Caco-2 (cell line): ENCODE results near the gene MAP3K21. TPM values are rescaled to one million over a fixed set of nuclear protein-coding genes. Genes with fewer than 3 reads are reported as not detected.

Experiments
- BruUV-seq: library from RNA; stranded (reverse); fragments of 400-500 nt; replicated peaks from 2 replicates; lab custom pipeline; 2021; lab: Mats Ljungman, UMichigan
- CTCF ChIA-PET: fragments of 300-600 bp; sonication (Branson Sonifier 250); formaldehyde crosslinking; loops from one replicate; lab custom pipeline; 2022; ENCODE audit warnings: antibody characterized with exemption; lab: Charles Lee
- POLR2A ChIA-PET: fragments of 300-600 bp; sonication (Branson Sonifier 250); formaldehyde crosslinking; loops from one replicate; lab custom pipeline; 2022; ENCODE audit warnings: antibody characterized with exemption; lab: Charles Lee
- DNase-seq, 2 experiments: peaks; one replicate each; pipeline versions ENCODE4 v3.0.0 to v3.0.0-alpha.2; 2020 to 2022
- H3K27me3 ChIP-seq: replicated peaks from 2 replicates; pipeline ENCODE4 v1.6.0; 2011; ENCODE audit warnings: low read length; ENCODE audit not compliant: control insufficient read depth, insufficient read depth
- H3K36me3 ChIP-seq: 2 replicates; pipeline ENCODE4 v1.5.1; 2011; ENCODE audit warnings: low read length; ENCODE audit not compliant: control insufficient read depth, insufficient read depth
- H3K4me1 ChIP-seq: fragments of 250-450 bp; sonication (Bioruptor Pico); 2 replicates; pipeline ENCODE4 v1.5.1; 2020; ENCODE audit warnings: mild to moderate bottlenecking
- H3K4me3 ChIP-seq: 2 replicates; pipeline ENCODE4 v1.5.1; 2011; ENCODE audit warnings: low read depth, mild to moderate bottlenecking, control low read depth, low read length
- H3K9me3 ChIP-seq: fragments of 250-450 bp; sonication (Bioruptor Pico); 2 replicates; pipeline ENCODE4 v1.5.1; 2020; ENCODE audit warnings: mild to moderate bottlenecking, moderate library complexity
- H3K27ac Mint-ChIP-seq: one replicate; pipeline ENCODE4 v1.8.0; 2022; ENCODE audit warnings: mixed read lengths; ENCODE audit not compliant: unreplicated experiment
- H3K27me3 Mint-ChIP-seq: one replicate; pipeline ENCODE4 v1.8.0; 2022; ENCODE audit warnings: mixed read lengths; ENCODE audit not compliant: insufficient read depth, unreplicated experiment
- H3K36me3 Mint-ChIP-seq: one replicate; pipeline ENCODE4 v1.8.0; 2022; ENCODE audit warnings: mild to moderate bottlenecking, mixed read lengths; ENCODE audit not compliant: insufficient read depth, unreplicated experiment
- H3K4me1 Mint-ChIP-seq: one replicate; pipeline ENCODE4 v1.8.0; 2022; ENCODE audit warnings: low read depth, mixed read lengths; ENCODE audit not compliant: unreplicated experiment
- H3K4me3 Mint-ChIP-seq: one replicate; pipeline ENCODE4 v1.8.0; 2022; ENCODE audit warnings: mild to moderate bottlenecking, moderate library complexity, mixed read lengths; ENCODE audit not compliant: unreplicated experiment
- H3K9me3 Mint-ChIP-seq: one replicate; pipeline ENCODE4 v1.8.0; 2022; ENCODE audit warnings: mixed read lengths; ENCODE audit not compliant: unreplicated experiment
- CTCF ChIP-seq, 2 experiments: fragments of 200-600 bp in 1 of 2; IDR thresholded peaks; 1 replicate in 1 of 2; 2 replicates in 1 of 2; pipeline versions ENCODE4 v1.5.1 to v1.8.0; 2011 to 2022; ENCODE audit warnings: antibody characterized with exemption in 1 of 2, control low read depth in 1 of 2, inconsistent platforms in 1 of 2, low read depth in 1 of 2, low read length in 1 of 2, mild to moderate bottlenecking in 1 of 2, moderate library complexity in 1 of 2; ENCODE audit not compliant: insufficient read depth in 1 of 2, severe bottlenecking in 1 of 2, unreplicated experiment in 1 of 2
- intact Hi-C: fragments of 100-400 bp; cut with micrococcal nuclease; formaldehyde crosslinking; loops from one replicate; pipeline ENCODE4 v1.10.0; 2022; ENCODE audit not compliant: unreplicated experiment
- total RNA-seq: library from RNA; stranded (reverse); gene quantifications from 2 replicates; pipeline ENCODE4 v1.2.3, GENCODE V29; 2022

The MAP3K21 gene
- total RNA-seq, 1 experiment from 2014 or later, result 10.4 TPM

DNA sequence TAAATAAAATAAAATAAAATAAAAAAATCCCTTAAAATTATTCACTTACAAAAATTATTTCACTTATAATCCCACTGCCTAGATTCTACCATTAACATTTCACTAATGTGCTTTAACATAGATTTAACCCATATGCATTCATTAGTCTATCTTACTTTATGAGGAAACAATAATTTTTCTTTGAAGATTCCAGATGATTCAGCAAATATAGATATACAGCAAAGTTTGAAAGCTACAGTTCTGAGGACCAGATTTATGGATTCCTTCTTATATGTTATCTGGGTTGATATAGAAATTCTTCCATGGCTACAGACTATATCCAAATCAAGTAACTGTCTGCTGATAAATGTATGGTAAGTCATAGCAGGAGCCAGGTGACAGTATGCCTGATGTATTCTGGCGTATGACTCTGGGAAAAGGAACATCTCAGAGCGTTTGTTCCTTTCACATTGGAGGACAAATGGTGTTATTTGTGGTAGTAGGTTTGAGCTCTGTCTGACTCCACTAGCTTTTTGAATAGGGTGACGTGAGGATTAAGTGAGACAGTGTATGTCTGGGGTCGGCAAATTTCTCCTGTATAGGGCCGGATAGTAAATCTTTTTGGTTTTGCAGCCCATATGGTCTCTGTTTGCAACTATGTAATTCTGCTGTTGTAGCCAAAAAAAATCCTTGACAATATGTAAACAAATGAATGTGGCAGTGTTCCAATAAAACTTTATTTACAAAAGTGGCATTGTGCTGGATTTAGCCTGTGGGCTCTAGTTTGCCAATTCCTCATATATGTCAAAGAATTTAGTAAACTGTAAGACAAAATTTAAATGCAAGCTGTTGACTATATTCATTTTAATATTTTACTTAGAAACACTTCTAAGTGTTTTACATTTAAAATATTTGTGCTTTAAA lies 9.3 kb downstream of the MAP3K21 start:
- intact Hi-C loops, result no loop called here
- no TSS peak for BruUV-seq
- CTCF ChIA-PET, result no interaction called here
- DNase-seq, result no peak
- H3K27ac Mint-ChIP-seq, result no peak overlapping the region
- Histone ChIP-seq H3K36me3 (no peaks in the 10 kb centered on the region), H3K27me3 (no peaks in the 10 kb centered on the region), H3K4me1 (no peaks in the 10 kb centered on the region), H3K4me3 (no peak overlapping the region), H3K9me3 (no peaks in the 10 kb centered on the region)
- no peak for TF ChIP-seq CTCF (IDR thresholded peaks at IDR 0.05; ENCODE audit: insufficient read depth in 1 of 2, low read depth in 1 of 2, low read length in 1 of 2, severe bottlenecking in 1 of 2, unreplicated experiment in 1 of 2)
- H3K27me3 Mint-ChIP-seq, result peaks cover 3% of the 10 kb centered on the region
- H3K4me3 Mint-ChIP-seq, result no peak overlapping the region
- H3K9me3 Mint-ChIP-seq, result no peaks in the 10 kb centered on the region
- peaks cover 6% of the 10 kb centered on the region for H3K4me1 Mint-ChIP-seq
- POLR2A ChIA-PET, result no interaction called here
- H3K36me3 Mint-ChIP-seq, result no peaks in the 10 kb centered on the region

DNA sequence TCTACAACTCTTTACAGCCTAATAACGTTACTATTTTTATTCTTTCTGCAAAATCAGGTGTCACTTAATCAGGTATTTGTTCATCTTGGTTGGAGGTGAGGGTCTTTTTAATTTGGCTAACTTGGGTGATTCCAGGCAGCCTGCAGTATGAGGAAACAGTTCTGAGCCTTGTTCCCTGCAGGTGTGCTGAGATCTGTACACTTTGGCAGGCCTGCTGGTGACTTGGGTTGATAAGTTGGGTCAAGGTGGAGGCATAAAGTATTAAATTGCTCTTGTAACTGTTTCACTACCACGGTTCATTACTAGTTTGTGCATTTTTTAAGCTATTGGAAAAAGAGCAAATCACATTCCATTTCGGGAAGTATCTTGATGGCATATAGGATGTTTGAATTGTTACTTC lies 10.0 kb downstream of the MAP3K21 start:
- Mint-ChIP-seq H3K9me3 (no peaks in the 10 kb centered on the region), H3K36me3 (no peaks in the 10 kb centered on the region), H3K4me1 (peaks cover 6% of the 10 kb centered on the region), H3K27ac (no peak overlapping the region), H3K4me3 (no peak overlapping the region), H3K27me3 (peaks cover 3% of the 10 kb centered on the region)
- no peak overlapping the region for H3K4me3 ChIP-seq
- intact Hi-C loops, result no loop called here
- no peaks in the 10 kb centered on the region for H3K36me3 ChIP-seq
- CTCF ChIA-PET, result no interaction called here
- no peaks in the 10 kb centered on the region for H3K27me3 ChIP-seq
- POLR2A ChIA-PET, result no interaction called here
- no peaks in the 10 kb centered on the region for H3K4me1 ChIP-seq
- no peaks in the 10 kb centered on the region for H3K9me3 ChIP-seq
- no peak for TF ChIP-seq CTCF (IDR thresholded peaks at IDR 0.05; ENCODE audit: insufficient read depth in 1 of 2, low read depth in 1 of 2, low read length in 1 of 2, severe bottlenecking in 1 of 2, unreplicated experiment in 1 of 2)
- BruUV-seq, result no TSS peak
- no peak for DNase-seq

DNA sequence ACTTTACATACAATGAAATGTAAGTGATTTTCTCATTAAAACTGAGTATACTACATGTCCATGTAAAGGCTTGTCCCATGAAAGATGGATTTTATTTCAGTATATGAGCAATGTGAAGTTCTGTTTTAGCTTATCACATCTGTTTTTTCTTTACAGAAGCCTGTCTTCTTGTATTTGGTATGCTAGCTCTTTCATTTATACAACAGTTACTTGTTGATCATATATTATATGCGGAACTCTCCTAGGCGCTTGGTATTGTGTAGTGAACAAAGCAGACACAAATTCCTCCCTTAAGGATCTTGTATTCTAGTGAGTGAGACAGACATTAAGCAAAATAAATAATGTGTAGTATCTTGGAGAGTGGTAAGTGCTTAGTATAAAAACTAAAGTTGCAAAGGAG lies 10.6 kb downstream of the MAP3K21 start:
- no TSS peak for BruUV-seq
- H3K4me3 ChIP-seq, result no peak overlapping the region
- Mint-ChIP-seq H3K4me1 (peaks cover 6% of the 10 kb centered on the region), H3K9me3 (no peaks in the 10 kb centered on the region), H3K27me3 (peaks cover 3% of the 10 kb centered on the region), H3K4me3 (no peak overlapping the region), H3K27ac (no peak overlapping the region), H3K36me3 (no peaks in the 10 kb centered on the region)
- no peak for DNase-seq
- ChIA-PET POLR2A (no interaction called here), CTCF (no interaction called here)
- H3K36me3 ChIP-seq, result no peaks in the 10 kb centered on the region
- H3K9me3 ChIP-seq, result no peaks in the 10 kb centered on the region
- no peaks in the 10 kb centered on the region for H3K4me1 ChIP-seq
- no peak for TF ChIP-seq CTCF (IDR thresholded peaks at IDR 0.05; ENCODE audit: insufficient read depth in 1 of 2, low read depth in 1 of 2, low read length in 1 of 2, severe bottlenecking in 1 of 2, unreplicated experiment in 1 of 2)
- intact Hi-C loops, result no loop called here
- H3K27me3 ChIP-seq, result no peaks in the 10 kb centered on the region
